Natural killer cell (primary cell): ENCODE data around the gene RAET1E. TPM values are rescaled to one million over a fixed set of nuclear protein-coding genes. Genes with fewer than 3 reads are reported as not detected.
"Not testable (repeated sequence)": the region's sequence is repeated elsewhere in the genome, so short reads cannot be mapped to it uniquely, and the experiment has no call there.

ENCODE experiments used
- ATAC-seq, 3 donors: fragments of 150-1000 bp in 2 of 3; fragments of 200-7000 bp in 1 of 3; cut with Tn5 transposase; 1 replicate in 1 of 3; 2 replicates in 2 of 3; pipeline ENCODE4 v1.10.0; 2021; ENCODE audit warnings: mild to moderate bottlenecking in 2 of 3, moderate library complexity in 2 of 3
- DNase-seq, 2 donors: peaks; one replicate each; pipeline versions ENCODE4 v3.0.0 to v3.0.0-alpha.2; 2013 to 2021; ENCODE audit warnings: mixed read lengths in 1 of 2
- H3K27ac ChIP-seq: one replicate; pipeline ENCODE4 v1.5.1; 2013; ENCODE audit warnings: mild to moderate bottlenecking, low read length
- H3K27me3 ChIP-seq: one replicate; pipeline ENCODE4 v1.6.1; 2013; ENCODE audit warnings: low read length; ENCODE audit not compliant: control insufficient read depth, insufficient read depth
- H3K36me3 ChIP-seq: one replicate; pipeline ENCODE4 v1.6.1; 2013; ENCODE audit warnings: low read length; ENCODE audit not compliant: control insufficient read depth, insufficient read depth
- H3K4me1 ChIP-seq: one replicate; pipeline ENCODE4 v1.6.1; 2013; ENCODE audit warnings: low read length; ENCODE audit not compliant: control insufficient read depth, insufficient read depth
- H3K4me3 ChIP-seq: one replicate; pipeline ENCODE4 v1.5.1; 2013; ENCODE audit warnings: low read length
- H3K9me3 ChIP-seq: one replicate; pipeline ENCODE4 v1.6.1; 2013; ENCODE audit warnings: low read length; ENCODE audit not compliant: control insufficient read depth, insufficient read depth
- H3K27ac Mint-ChIP-seq, 2 donors: one replicate each; pipeline ENCODE4 v1.8.0; 2022; ENCODE audit warnings: mild to moderate bottlenecking in 2 of 2, mixed read lengths in 2 of 2, moderate library complexity in 1 of 2
- H3K27me3 Mint-ChIP-seq, 2 donors: one replicate each; pipeline ENCODE4 v1.8.0; 2022; ENCODE audit warnings: low read depth in 2 of 2, mixed read lengths in 2 of 2
- H3K36me3 Mint-ChIP-seq: one replicate; pipeline ENCODE4 v1.8.0; 2022; ENCODE audit warnings: mixed read lengths
- H3K4me1 Mint-ChIP-seq, 2 donors: one replicate each; pipeline ENCODE4 v1.8.0; 2022; ENCODE audit warnings: mixed read lengths in 2 of 2
- H3K4me3 Mint-ChIP-seq: one replicate; pipeline ENCODE4 v1.8.0; 2022; ENCODE audit warnings: mild to moderate bottlenecking, moderate library complexity, mixed read lengths
- H3K9me3 Mint-ChIP-seq, 2 donors: one replicate each; pipeline ENCODE4 v1.8.0; 2022; ENCODE audit warnings: mixed read lengths in 2 of 2
- CTCF ChIP-seq: fragments of 200-600 bp; IDR thresholded peaks from one replicate; pipeline ENCODE4 v1.8.0; 2022; ENCODE audit warnings: antibody characterized with exemption
- WGBS: methylation state at CpG from one replicate; pipeline ENCODE4 v1.1.7; 2013; ENCODE audit warnings: missing lambda C conversion rate; ENCODE audit not compliant: insufficient coverage; 5-methylcytosine and 5-hydroxymethylcytosine counted together
- intact Hi-C: fragments of 100-400 bp; cut with micrococcal nuclease; formaldehyde crosslinking; loops from one replicate; pipeline ENCODE4 v1.14.2; 2022
- total RNA-seq, 4 donors: library from RNA; stranded (reverse); fragments of 120-200 nt in 1 of 4; gene quantifications; one replicate each; pipeline versions ENCODE4 v1.2.3 to v1.2.4, GENCODE V29; 2013 to 2022

Gene RAET1E
- total RNA-seq, 3 donors from 2014 or later (not counting 1 experiment from before 2014, with no cell fraction given), result not detected

GRCh38 chr6:149855741-149856140 is 42.2 kb downstream of the RAET1E start:
- WGBS, result 100% methylated on average over 1 of the region's 2 CpGs

GRCh38 chr6:149855040-149855654 is 42.8 kb downstream of the RAET1E start:
- H3K9me3 ChIP-seq, result no peaks in the 10 kb centered on the region
- H3K36me3 Mint-ChIP-seq, result no peaks in the 10 kb centered on the region
- H3K9me3 Mint-ChIP-seq, result no peaks in the 10 kb centered on the region
- H3K27me3 Mint-ChIP-seq, result peaks cover 29 to 54% of the 10 kb centered on the region in 2 donors
- peaks cover 8 to 13% of the 10 kb centered on the region in 2 donors for H3K4me1 Mint-ChIP-seq
- H3K4me3 ChIP-seq, result no peak overlapping the region
- no peak for TF ChIP-seq CTCF
- H3K27me3 ChIP-seq, result no peaks in the 10 kb centered on the region
- no peaks in the 10 kb centered on the region for H3K36me3 ChIP-seq
- H3K4me1 ChIP-seq, result peaks cover 15% of the 10 kb centered on the region
- ATAC-seq, result no peak
- no peak overlapping the region for H3K4me3 Mint-ChIP-seq
- no peak for DNase-seq
- H3K27ac Mint-ChIP-seq, result no peak overlapping the region
- intact Hi-C loops, result no loop called here
- 95% methylated on average over 3 of the region's 5 CpGs for WGBS
- H3K27ac ChIP-seq, result no peak overlapping the region

More at GRCh38 chr6:149855741-149856140, 42.2 kb downstream of the RAET1E start:
- no peaks in the 10 kb centered on the region for H3K9me3 ChIP-seq
- H3K4me3 Mint-ChIP-seq, result no peak overlapping the region
- H3K36me3 Mint-ChIP-seq, result no peaks in the 10 kb centered on the region
- no peaks in the 10 kb centered on the region for H3K36me3 ChIP-seq
- H3K27ac ChIP-seq, result no peak overlapping the region
- no peak overlapping the region for H3K27ac Mint-ChIP-seq
- peaks cover 31 to 55% of the 10 kb centered on the region in 2 donors for H3K27me3 Mint-ChIP-seq
- H3K4me1 Mint-ChIP-seq, result peaks cover 8 to 13% of the 10 kb centered on the region in 2 donors
- no peaks in the 10 kb centered on the region for H3K27me3 ChIP-seq
- DNase-seq (no peak), ATAC-seq (no peak)
- TF ChIP-seq CTCF, result no peak
- intact Hi-C loops, result no loop called here
- peaks cover 15% of the 10 kb centered on the region for H3K4me1 ChIP-seq
- no peak overlapping the region for H3K4me3 ChIP-seq
- no peaks in the 10 kb centered on the region for H3K9me3 Mint-ChIP-seq

GRCh38 chr6:149854532-149854931 is 43.4 kb downstream of the RAET1E start:
- no peak overlapping the region for H3K4me3 Mint-ChIP-seq
- intact Hi-C loops, result no loop called here
- peaks cover 32 to 54% of the 10 kb centered on the region in 2 donors for H3K27me3 Mint-ChIP-seq
- ATAC-seq (no peak), DNase-seq (no peak)
- Histone ChIP-seq H3K9me3 (no peaks in the 10 kb centered on the region), H3K4me3 (no peak overlapping the region), H3K27me3 (no peaks in the 10 kb centered on the region), H3K27ac (no peak overlapping the region), H3K4me1 (peaks cover 15% of the 10 kb centered on the region), H3K36me3 (no peaks in the 10 kb centered on the region)
- WGBS, result 77% methylated on average over 6 of the region's 6 CpGs
- no peaks in the 10 kb centered on the region for H3K36me3 Mint-ChIP-seq
- H3K4me1 Mint-ChIP-seq, result peaks cover 8 to 13% of the 10 kb centered on the region in 2 donors
- no peak overlapping the region for H3K27ac Mint-ChIP-seq
- TF ChIP-seq CTCF, result no peak
- no peaks in the 10 kb centered on the region for H3K9me3 Mint-ChIP-seq

GRCh38 chr6:149854017-149854416 is 43.9 kb downstream of the RAET1E start:
- H3K36me3 ChIP-seq, intact Hi-C loops, H3K9me3 ChIP-seq, H3K9me3 Mint-ChIP-seq, H3K27me3 ChIP-seq, H3K27ac ChIP-seq, H3K4me3 ChIP-seq, H3K27ac Mint-ChIP-seq, ATAC-seq, DNase-seq, H3K4me3 Mint-ChIP-seq, H3K36me3 Mint-ChIP-seq: not testable (repeated sequence)
- peaks cover 15% of the 10 kb centered on the region for H3K4me1 ChIP-seq
- Mint-ChIP-seq H3K27me3 (peaks cover 32 to 54% of the 10 kb centered on the region in 2 donors), H3K4me1 (peaks cover 8 to 13% of the 10 kb centered on the region in 2 donors)
- WGBS, result 90% methylated on average over 4 of the region's 4 CpGs
